C4-2B (cell line): ENCODE measurements around the gene BNC2.

Experiments used
- H3K27ac ChIP-seq: fragments of 450-650 bp; 2 replicates; pipeline ENCODE4 v1.5.1; 2017
- CTCF ChIP-seq: fragments of 450-650 bp; conservative IDR thresholded peaks from 2 replicates; pipeline ENCODE4 v1.5.1; 2017; ENCODE audit warnings: mild to moderate bottlenecking
- ZFX ChIP-seq: fragments of 450-650 bp; IDR thresholded peaks from 2 replicates; pipeline ENCODE4 v1.6.1; 2017

BNC2 gene

GRCh38 chr9:16675131-16675530 is 195.3 kb downstream of the BNC2 start:
- no peak for TF ChIP-seq ZFX
- no peak for TF ChIP-seq CTCF
- no peak overlapping the region for H3K27ac ChIP-seq

- TF ChIP-seq ZFX, result no peak
- TF ChIP-seq CTCF, result no peak
- H3K27ac ChIP-seq, result no peak overlapping the region
Measured at GRCh38 chr9:16673171-16673570, 197.3 kb downstream of the BNC2 start.

- no peak for TF ChIP-seq ZFX
- H3K27ac ChIP-seq, result no peak overlapping the region; the same call in 1 of the 2 replicates
Measured at GRCh38 chr9:16672501-16672900, 198.0 kb downstream of the BNC2 start.

- H3K27ac ChIP-seq, result no peak overlapping the region; the same call in 1 of the 2 replicates
- TF ChIP-seq ZFX (no peak), CTCF (no peak)
Measured at GRCh38 chr9:16671591-16672137, 198.8 kb downstream of the BNC2 start.

GRCh38 chr9:16670791-16671190 is 199.7 kb downstream of the BNC2 start:
- H3K27ac ChIP-seq, result no peak overlapping the region

GRCh38 chr9:16668734-16669295 is 201.7 kb downstream of the BNC2 start:
- TF ChIP-seq CTCF (no peak), ZFX (no peak)
- H3K27ac ChIP-seq, result no peak overlapping the region

More at GRCh38 chr9:16670791-16671190, 199.7 kb downstream of the BNC2 start:
- TF ChIP-seq ZFX, result no peak
- no peak for TF ChIP-seq CTCF

GRCh38 chr9:16664211-16664610 is 206.3 kb downstream of the BNC2 start:
- H3K27ac ChIP-seq, result no peak overlapping the region
- TF ChIP-seq CTCF (no peak), ZFX (no peak)

GRCh38 chr9:16661816-16662215 is 208.7 kb downstream of the BNC2 start:
- TF ChIP-seq ZFX (no peak), CTCF (no peak)
- no peak overlapping the region for H3K27ac ChIP-seq
